ENCODE measurements around the gene RNF13.
A peak's percentile ranks its signal among the peaks of the same experiment; 100 is the strongest.

RNF13 gene

DNA sequence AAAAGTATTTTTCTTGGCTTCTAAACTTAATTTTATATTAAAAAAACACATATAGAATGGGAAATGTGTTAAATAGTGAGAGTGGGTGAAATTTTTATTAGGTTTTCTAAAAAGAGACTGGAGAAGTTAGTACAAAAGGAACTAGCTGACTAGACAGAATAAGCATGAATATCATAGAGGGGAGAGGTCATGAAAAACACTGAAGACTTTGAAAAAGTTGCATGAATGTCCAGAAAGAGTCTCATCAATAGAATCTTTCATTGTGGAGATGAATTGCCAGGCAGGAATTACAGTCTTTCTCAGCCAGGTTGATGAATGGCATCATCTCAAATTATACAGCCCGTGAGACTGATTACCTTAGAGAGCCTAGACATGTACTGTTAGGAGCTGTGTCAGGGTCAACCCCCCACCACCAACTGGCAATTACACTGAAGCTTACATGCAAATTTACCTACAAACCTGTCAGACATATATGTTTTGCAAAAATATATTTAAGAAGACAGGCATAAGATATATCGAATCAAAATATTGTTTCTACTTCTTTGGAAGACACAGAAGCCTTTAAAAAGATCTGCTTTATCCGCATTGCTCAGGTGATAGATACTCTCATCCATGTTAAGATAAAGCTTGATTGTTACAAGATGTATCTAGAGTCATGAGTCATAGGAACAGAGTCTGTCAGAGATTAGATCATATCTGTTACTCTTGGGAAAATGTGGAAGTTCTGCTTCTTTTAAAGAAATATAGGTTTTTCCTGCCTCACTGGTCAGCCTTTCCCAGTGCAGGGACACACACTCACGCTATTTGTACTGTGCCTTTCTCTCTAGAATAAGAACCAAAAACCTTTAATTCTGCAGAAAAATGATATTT is 192.5 kb downstream of the RNF13 start:
- peak; percentile 8 to 34 for DNase-seq

- DNase-seq: no peak
Measured at GRCh38 chr3:150006794-150007193, 193.8 kb downstream of the RNF13 start.
